Mucosa of stomach (tissue), 1 donor: ENCODE data around the gene DAGLA.

Experiments
- H3K27me3 ChIP-seq: one replicate; pipeline ENCODE4 v1.7.0; 2013; ENCODE audit warnings: mild to moderate bottlenecking, low read length; ENCODE audit not compliant: control insufficient read depth, insufficient read depth
- H3K36me3 ChIP-seq: one replicate; pipeline ENCODE4 v1.7.0; 2013; ENCODE audit warnings: low read length; ENCODE audit not compliant: control insufficient read depth, insufficient read depth
- H3K4me1 ChIP-seq: one replicate; pipeline ENCODE4 v1.7.0; 2013; ENCODE audit warnings: mild to moderate bottlenecking, low read length; ENCODE audit not compliant: control insufficient read depth, insufficient read depth
- H3K4me3 ChIP-seq: one replicate; pipeline ENCODE4 v1.7.0; 2013; ENCODE audit warnings: low read length
- H3K9ac ChIP-seq: one replicate; pipeline ENCODE4 v1.7.0; 2013; ENCODE audit warnings: mild to moderate bottlenecking, low read length, moderate library complexity
- H3K9me3 ChIP-seq: one replicate; pipeline ENCODE4 v1.7.0; 2013; ENCODE audit warnings: mild to moderate bottlenecking, low read length, moderate library complexity; ENCODE audit not compliant: control insufficient read depth
- donor health status: Pancreatic carcinoma.

Gene DAGLA

GRCh38 chr11:61716478-61717285 is 36.5 kb downstream of the DAGLA start:
- no peaks in the 10 kb centered on the region for H3K9me3 ChIP-seq
- no peak overlapping the region for H3K9ac ChIP-seq
- H3K4me1 ChIP-seq, result peaks cover 24% of the 10 kb centered on the region
- no peak overlapping the region for H3K4me3 ChIP-seq
- no peaks in the 10 kb centered on the region for H3K36me3 ChIP-seq
- no peaks in the 10 kb centered on the region for H3K27me3 ChIP-seq

- no peaks in the 10 kb centered on the region for H3K9me3 ChIP-seq
- no peak overlapping the region for H3K4me3 ChIP-seq
- H3K4me1 ChIP-seq, result peaks cover 24% of the 10 kb centered on the region
- no peaks in the 10 kb centered on the region for H3K36me3 ChIP-seq
- no peaks in the 10 kb centered on the region for H3K27me3 ChIP-seq
- peak overlapping the region; percentile 34 for H3K9ac ChIP-seq
These were observed 37.3 kb downstream of the DAGLA start for GRCh38 chr11:61717286-61718033.

GRCh38 chr11:61718046-61718531 is 37.9 kb downstream of the DAGLA start:
- H3K4me1 ChIP-seq, result peaks cover 24% of the 10 kb centered on the region
- no peaks in the 10 kb centered on the region for H3K36me3 ChIP-seq
- no peak overlapping the region for H3K4me3 ChIP-seq
- H3K9me3 ChIP-seq, result no peaks in the 10 kb centered on the region
- H3K9ac ChIP-seq, result peak overlapping the region; percentile 34
- no peaks in the 10 kb centered on the region for H3K27me3 ChIP-seq

- H3K4me3 ChIP-seq, result no peak overlapping the region
- H3K4me1 ChIP-seq, result peaks cover 24% of the 10 kb centered on the region
- H3K36me3 ChIP-seq, result no peaks in the 10 kb centered on the region
- no peaks in the 10 kb centered on the region for H3K9me3 ChIP-seq
- peak overlapping the region; percentile 25 for H3K9ac ChIP-seq
- no peaks in the 10 kb centered on the region for H3K27me3 ChIP-seq
These were observed 38.6 kb downstream of the DAGLA start for GRCh38 chr11:61718621-61719302.

DNA sequence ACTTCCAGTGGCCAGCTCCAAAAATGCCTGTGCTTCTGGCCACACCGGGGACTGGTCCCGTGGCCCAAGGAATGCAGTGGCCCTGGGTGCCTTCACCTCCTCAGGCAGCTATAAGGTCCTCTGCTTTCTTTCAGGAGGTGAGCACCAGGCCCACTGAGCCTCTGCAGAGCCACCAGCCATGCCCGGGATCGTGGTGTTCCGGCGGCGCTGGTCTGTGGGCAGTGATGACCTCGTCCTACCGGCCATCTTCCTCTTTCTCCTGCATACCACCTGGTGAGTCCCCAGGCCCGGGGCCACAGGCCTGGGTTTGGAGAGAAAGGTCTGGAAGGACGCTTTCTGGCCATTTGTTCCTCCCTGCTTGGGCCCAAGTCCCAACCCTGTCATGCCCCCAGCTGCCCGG is 39.8 kb downstream of the DAGLA start:
- Histone ChIP-seq H3K36me3 (no peaks in the 10 kb centered on the region), H3K9me3 (no peaks in the 10 kb centered on the region), H3K4me3 (no peak overlapping the region), H3K4me1 (peaks cover 24% of the 10 kb centered on the region), H3K9ac (no peak overlapping the region), H3K27me3 (no peaks in the 10 kb centered on the region)

DNA sequence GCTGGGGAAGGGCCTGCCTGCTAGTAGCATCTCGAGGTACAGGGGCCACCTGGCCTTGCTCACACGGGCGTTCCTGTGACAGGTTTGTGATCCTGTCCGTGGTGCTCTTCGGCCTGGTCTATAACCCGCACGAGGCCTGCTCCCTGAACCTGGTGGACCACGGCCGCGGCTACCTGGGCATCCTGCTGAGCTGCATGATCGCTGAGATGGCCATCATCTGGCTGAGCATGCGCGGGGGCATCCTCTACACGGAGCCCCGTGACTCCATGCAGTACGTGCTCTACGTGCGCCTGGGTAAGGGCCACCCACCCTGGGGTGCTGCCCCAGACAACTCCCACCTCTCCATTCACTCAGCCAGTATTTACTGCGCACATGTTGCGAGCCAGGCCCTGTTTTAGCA is 40.4 kb downstream of the DAGLA start:
- H3K4me3 ChIP-seq, result no peak overlapping the region
- H3K9ac ChIP-seq, result no peak overlapping the region
- no peaks in the 10 kb centered on the region for H3K36me3 ChIP-seq
- no peaks in the 10 kb centered on the region for H3K9me3 ChIP-seq
- H3K4me1 ChIP-seq, result peaks cover 21% of the 10 kb centered on the region
- H3K27me3 ChIP-seq, result no peaks in the 10 kb centered on the region

DNA sequence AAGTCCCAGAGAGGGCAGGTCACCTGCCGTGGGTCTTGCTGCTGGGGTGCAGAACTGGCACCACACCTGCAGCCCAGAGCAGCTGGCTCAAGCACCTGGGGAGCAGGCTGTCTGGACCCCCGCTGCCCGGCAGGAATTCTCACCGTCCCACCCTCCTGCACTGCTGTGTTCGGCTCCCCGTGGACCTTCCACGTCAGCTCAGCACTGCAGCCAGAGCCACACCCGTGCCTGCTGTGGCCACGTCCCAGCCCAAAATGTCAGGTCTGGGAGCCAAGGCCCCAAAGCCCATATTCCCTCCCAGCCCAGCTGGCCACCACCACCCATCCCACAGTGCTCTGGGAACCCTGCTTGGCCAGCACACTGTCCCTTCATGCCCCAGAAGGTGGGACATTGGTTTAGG is 44.2 kb downstream of the DAGLA start:
- Histone ChIP-seq H3K4me3 (no peak overlapping the region), H3K9ac (no peak overlapping the region), H3K9me3 (no peaks in the 10 kb centered on the region), H3K36me3 (no peaks in the 10 kb centered on the region), H3K4me1 (no peaks in the 10 kb centered on the region), H3K27me3 (no peaks in the 10 kb centered on the region)

DNA sequence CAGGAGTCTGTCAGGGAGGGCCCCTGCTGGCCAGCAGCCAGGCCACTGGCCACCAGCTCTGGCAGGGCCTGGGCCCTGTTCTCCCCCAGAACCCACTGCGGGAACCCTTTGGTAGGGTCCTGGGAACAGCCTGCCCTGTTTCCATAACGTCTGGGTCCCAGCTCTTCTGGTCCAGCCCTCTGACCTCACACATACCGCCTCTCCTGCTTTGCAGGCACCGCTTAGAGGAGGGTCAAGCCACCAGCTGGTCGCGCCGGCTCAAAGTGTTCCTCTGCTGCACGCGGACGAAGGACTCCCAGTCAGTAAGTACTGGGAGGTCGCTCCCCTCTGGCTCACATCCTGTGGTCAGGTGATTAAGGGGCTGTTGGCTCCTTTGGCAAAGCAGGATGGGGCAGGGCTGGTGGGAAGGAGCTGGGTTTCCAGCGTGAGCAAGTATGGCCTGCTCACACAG is 45.6 kb downstream of the DAGLA start:
- H3K4me3 ChIP-seq, result no peak overlapping the region
- no peaks in the 10 kb centered on the region for H3K27me3 ChIP-seq
- H3K36me3 ChIP-seq, result no peaks in the 10 kb centered on the region
- H3K9me3 ChIP-seq, result no peaks in the 10 kb centered on the region
- H3K9ac ChIP-seq, result no peak overlapping the region
- no peaks in the 10 kb centered on the region for H3K4me1 ChIP-seq

DNA sequence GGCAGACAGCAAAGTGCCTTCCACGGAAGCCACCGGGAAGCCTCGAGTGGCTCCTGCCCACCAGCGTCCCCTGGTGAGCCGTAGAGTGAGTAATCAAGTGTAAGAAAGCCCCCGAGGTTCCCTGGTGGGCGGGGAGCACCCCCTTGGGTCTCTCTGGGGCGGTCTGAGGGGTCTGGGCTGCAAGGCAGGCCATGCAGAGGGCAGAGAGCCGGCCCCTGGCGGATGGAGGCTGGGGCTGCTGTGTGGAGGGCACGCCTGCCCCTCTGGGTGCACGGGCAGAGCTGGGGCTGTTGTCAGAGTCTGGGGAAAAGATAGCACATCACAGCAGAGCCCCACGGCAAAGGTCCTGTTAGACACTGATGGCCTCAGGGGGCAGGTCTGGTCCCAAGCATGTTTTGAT is 46.6 kb downstream of the DAGLA start:
- H3K9ac ChIP-seq, result no peak overlapping the region
- no peaks in the 10 kb centered on the region for H3K36me3 ChIP-seq
- H3K27me3 ChIP-seq, result no peaks in the 10 kb centered on the region
- H3K4me1 ChIP-seq, result no peaks in the 10 kb centered on the region
- H3K4me3 ChIP-seq, result no peak overlapping the region
- no peaks in the 10 kb centered on the region for H3K9me3 ChIP-seq

- Histone ChIP-seq H3K9ac (no peak overlapping the region), H3K4me3 (no peak overlapping the region), H3K36me3 (no peaks in the 10 kb centered on the region), H3K9me3 (no peaks in the 10 kb centered on the region), H3K4me1 (no peaks in the 10 kb centered on the region), H3K27me3 (no peaks in the 10 kb centered on the region)
These were observed 47.2 kb downstream of the DAGLA start for GRCh38 chr11:61727401-61727811.

DNA sequence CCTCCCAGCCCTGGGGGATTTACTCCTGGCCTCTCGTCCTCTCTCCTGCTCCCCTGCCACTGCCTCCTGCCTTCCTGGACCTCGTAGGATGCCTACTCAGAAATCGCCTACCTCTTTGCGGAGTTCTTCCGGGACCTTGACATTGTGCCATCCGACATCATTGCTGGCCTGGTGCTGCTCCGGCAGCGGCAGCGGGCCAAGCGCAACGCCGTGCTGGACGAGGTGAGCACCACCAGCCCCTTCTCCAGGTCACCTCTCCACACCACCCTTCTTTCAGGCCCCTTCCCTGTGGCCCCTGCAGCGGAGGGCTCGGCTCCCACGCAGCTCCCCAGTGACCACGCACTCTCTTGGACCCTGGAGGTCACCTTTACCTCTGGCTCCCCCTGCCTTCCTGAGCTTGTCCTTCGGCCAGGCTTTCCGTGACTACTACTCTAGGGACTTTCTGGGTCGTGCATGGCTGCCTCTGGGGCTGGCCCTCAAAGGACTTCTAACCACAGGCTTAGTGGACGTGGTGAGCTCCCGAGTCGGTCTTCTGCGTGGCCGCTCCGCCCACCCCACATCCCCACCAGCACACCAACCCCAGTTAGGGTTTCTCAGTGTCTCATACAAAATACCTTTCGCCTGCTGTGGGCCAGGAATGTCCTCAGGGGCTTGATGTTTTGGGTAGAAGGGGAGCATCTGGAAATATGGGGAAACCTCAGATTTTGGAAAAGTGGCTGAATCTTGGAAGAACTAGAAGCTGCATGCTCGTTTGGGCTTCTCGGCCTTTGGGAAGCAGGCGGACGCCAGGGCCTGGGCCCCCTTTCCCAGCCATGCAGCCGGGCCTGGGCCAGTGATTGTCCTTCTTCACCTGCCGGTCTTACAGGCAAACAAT is 48.1 kb downstream of the DAGLA start:
- Histone ChIP-seq H3K9ac (no peak overlapping the region), H3K27me3 (no peaks in the 10 kb centered on the region), H3K9me3 (no peaks in the 10 kb centered on the region), H3K36me3 (no peaks in the 10 kb centered on the region), H3K4me3 (no peak overlapping the region), H3K4me1 (peaks cover 3% of the 10 kb centered on the region)
